HAP-1 (cell line): ENCODE measurements around the gene AGRN.
"Not testable (repeated sequence)": the region's sequence is repeated elsewhere in the genome, so short reads cannot be mapped to it uniquely, and the experiment has no call there.

Source experiments
- DNase-seq, 2 experiments: peaks; one replicate each; pipeline ENCODE4 v3.0.0-alpha.2; 2016 to 2020; ENCODE audit warnings: low spot score in 2 of 2
- H3K27me3 ChIP-seq: fragments of 250-450 bp; sonication (Bioruptor Pico); 2 replicates; pipeline ENCODE4 v1.5.1; 2020; ENCODE audit warnings: low read depth, mild to moderate bottlenecking, moderate library complexity
- H3K36me3 ChIP-seq: fragments of 250-450 bp; sonication (Bioruptor Pico); replicated peaks from 2 replicates; pipeline ENCODE4 v1.5.1; 2020; ENCODE audit warnings: mild to moderate bottlenecking
- H3K4me1 ChIP-seq: fragments of 250-450 bp; sonication (Bioruptor Pico); 2 replicates; pipeline ENCODE4 v1.5.1; 2020; ENCODE audit warnings: mild to moderate bottlenecking
- H3K4me3 ChIP-seq: fragments of 250-450 bp; sonication (Bioruptor Pico); 2 replicates; pipeline ENCODE4 v1.5.1; 2020; ENCODE audit warnings: mild to moderate bottlenecking, moderate library complexity
- H3K9me3 ChIP-seq: fragments of 250-450 bp; sonication (Bioruptor Pico); 2 replicates; pipeline ENCODE4 v1.5.1; 2020; ENCODE audit warnings: mild to moderate bottlenecking, moderate library complexity
- in situ Hi-C: fragments of 300-500 bp; cut with MboI; formaldehyde crosslinking; loops from 3 replicates; pipeline ENCODE4 v1.14.3; 2020; ENCODE audit warnings: low sequenced_read_pairs, inconsistent platforms, mixed read lengths

Gene AGRN

DNA sequence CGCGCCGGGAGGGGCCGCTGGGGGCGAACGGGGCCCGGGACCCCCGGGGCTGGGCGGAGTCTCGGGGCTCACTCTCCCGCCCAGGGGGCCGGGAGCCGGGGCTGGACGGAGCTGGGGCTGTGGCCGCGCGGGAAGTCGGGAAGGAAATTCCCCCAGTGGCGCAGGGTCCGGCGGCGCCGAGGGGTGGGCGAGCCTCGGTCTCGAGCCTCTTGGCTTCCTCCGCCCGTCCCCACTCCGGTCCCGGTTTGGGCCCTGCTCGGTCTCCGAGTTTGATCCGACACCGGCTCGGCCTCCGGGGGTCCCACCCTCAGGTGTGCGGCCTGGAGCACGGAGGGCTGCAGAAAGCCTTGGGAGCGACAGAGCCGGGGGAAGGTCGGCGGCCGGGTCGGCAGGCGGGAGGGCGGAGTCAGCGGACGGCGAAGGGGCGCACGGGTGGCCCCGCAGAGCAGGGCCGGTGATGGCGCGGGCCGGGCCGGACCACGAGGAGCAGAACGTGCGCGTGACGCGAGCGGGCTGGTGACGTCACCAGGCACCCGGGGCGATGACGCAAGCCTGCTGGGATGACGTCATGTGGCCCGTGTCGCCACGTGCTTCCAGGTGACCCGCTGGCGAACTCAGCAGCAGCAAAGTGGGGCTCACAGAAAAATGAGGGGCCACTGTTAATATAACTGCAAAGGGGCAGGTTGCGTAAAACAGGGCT, 19.4 kb upstream of the AGRN start:
- H3K4me1 ChIP-seq, result peaks cover 8% of the 10 kb centered on the region
- peaks cover 17% of the 10 kb centered on the region for H3K36me3 ChIP-seq
- in situ Hi-C loops, result no loop called here
- H3K4me3 ChIP-seq, result peak overlapping the region; percentile 87
- H3K27me3 ChIP-seq, result no peaks in the 10 kb centered on the region
- no peaks in the 10 kb centered on the region for H3K9me3 ChIP-seq
- peak; percentile 73 to 91 for DNase-seq

DNA sequence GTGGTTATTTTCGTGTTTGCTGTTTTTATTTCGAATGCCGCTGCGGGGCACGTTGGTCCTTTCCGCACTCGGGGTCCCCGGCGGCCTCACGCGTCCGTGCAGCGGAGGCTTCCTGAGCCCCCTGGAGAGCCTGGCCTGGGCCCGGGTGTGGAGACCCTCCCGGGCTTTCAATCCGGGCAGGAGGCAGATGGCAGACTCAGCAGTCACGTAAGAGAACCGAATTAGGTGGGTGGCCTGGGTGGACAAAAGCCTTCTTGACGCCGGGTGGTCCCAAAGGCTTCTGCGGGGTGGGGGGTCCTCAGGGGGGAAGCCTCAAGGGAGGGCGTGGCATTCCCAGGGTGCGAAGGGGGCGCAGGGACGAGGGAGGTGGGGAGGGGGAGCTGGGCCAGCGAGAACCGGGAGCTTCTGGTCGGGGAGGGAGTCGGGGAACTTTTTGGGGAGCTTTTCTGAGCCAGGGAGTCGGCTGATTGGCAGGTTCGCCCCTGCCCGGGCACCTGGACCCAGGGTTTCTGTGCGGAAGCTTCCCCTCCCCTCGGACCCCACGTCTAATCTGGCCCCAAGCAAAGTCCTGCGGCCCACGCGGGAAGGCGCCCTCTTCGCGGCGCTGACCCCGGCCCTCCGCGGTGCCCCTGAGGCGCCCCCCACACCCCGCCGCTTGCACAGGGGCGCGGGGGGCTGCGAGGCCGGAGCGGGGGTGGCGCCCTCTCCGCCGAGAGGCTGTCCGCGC, 18.7 kb upstream of the AGRN start:
- H3K4me3 ChIP-seq, result peak overlapping the region; percentile 87

DNA sequence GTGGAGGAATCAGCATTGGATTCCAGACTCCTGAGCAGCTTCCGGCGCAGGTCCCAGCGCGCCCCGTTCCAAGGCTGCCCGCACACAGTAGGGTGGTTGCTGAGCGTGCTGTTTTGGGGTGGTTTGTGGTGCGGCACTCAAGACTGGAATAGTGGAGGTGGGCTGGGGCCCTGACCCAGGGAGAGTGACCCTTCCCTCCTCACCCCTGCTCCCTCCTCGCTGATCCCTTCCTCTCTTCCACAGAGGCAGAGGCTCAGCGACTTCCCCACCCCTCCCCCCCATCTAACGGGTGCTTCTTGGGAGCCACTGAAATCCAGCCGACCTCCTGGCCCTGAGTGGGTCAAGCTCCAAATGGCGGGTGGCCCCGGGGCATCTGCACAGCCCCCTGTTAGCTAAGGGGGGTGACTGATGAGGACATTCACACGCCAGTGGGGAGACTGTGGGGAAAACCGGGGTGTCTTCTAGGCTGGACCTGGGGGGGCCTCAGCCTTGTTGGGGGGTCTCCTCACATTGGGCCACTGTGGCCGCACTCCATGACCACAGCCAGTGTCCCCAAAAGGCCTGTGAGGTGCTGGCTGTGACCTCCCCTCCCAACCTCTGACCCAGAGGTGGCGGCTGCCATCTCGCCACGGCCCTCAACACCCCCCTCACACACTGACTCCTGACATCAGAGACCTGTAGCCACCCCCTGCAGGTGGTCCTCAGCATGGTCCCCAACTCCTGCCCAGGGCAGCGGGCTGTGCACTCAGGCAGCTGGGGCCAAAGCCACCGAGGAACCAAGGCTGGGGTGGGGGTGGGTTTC, 16.1 kb upstream of the AGRN start:
- in situ Hi-C loops, result no loop called here
- no peaks in the 10 kb centered on the region for H3K9me3 ChIP-seq
- H3K27me3 ChIP-seq, result no peaks in the 10 kb centered on the region
- no peak overlapping the region for H3K4me3 ChIP-seq
- peak in 1 of 2 experiments; percentile 25 for DNase-seq
- H3K4me1 ChIP-seq, result peaks cover 3% of the 10 kb centered on the region; the same call in 1 of the 2 replicates
- H3K36me3 ChIP-seq, result peaks cover 10% of the 10 kb centered on the region

More for the DNA sequence above, 18.7 kb upstream of the AGRN start:
- no peaks in the 10 kb centered on the region for H3K9me3 ChIP-seq
- peaks cover 8% of the 10 kb centered on the region for H3K4me1 ChIP-seq
- in situ Hi-C loops, result no loop called here
- DNase-seq, result peak in 1 of 2 experiments; percentile 53
- H3K36me3 ChIP-seq, result peaks cover 17% of the 10 kb centered on the region
- no peaks in the 10 kb centered on the region for H3K27me3 ChIP-seq

DNA sequence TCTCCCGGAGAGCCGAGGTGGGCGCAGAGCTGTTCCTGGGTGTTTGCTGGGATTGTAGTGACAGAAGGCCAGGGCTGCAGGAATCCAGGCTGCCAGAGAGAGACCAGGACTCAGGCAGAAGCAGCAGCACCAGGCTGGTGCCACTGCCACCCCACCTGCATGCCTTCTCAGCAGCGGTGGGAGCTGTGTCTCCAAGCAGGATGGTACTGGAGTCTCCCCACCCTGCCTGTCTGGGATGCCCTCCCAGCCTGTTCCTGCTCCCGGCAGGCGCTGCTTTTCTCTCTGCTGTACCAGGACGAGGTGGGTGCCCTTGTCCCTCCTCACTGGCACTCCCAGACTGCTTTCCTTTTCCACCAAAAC, 15.5 kb upstream of the AGRN start:
- Histone ChIP-seq H3K9me3 (no peaks in the 10 kb centered on the region), H3K36me3 (peaks cover 7% of the 10 kb centered on the region), H3K4me3 (no peak overlapping the region), H3K27me3 (no peaks in the 10 kb centered on the region), H3K4me1 (peaks cover 3% of the 10 kb centered on the region; the same call in 1 of the 2 replicates)
- in situ Hi-C loops, result no loop called here
- DNase-seq, result no peak

DNA sequence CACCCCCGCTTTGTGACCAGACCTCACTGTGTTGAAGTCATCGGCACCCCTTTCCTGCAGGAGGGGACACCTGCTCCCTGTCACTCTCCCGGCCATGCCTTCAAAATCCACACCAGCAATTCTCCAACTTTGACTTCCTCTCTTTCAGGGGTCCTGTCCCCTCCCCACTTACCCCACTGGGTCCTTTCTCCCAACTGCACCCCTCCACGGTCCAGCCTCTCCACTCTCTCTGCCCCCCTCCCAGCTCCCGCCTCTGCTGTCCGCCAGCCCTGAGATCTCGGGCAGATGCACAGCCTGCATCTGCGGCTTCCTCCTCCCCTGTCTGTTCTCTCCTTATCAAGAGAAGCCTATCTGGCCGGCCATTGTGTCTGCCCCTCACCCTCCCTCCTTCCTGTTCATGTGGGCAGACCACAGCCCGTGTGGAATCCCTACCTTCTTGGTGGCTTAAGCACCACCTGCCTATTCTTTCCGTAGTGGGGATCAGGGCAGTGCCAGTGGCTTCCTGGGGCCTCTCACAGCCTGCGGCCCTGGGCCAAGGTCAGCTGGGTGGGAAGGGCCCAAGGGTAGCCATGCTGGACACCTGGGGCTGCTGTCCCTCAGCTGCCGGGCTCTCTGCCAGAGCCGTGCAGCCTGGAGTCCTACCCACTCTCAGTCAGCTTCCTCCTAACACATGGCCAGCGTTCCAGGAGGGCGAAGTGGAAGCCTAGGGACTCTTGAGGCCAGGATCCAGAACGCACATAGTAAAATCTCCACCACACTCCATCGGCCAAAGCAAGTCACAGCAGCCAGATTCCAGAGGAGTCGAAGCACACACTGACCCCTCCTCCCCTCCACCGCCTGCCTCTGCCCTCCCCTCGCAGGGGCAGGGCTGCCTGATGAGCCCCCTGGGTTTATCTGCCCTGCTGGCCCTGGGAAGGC, 14.9 kb upstream of the AGRN start:
- in situ Hi-C loops, result no loop called here
- Histone ChIP-seq H3K9me3 (no peaks in the 10 kb centered on the region), H3K27me3 (no peaks in the 10 kb centered on the region), H3K36me3 (peaks cover 4% of the 10 kb centered on the region), H3K4me1 (peaks cover 3% of the 10 kb centered on the region; the same call in 1 of the 2 replicates), H3K4me3 (no peak overlapping the region)
- no peak for DNase-seq

DNA sequence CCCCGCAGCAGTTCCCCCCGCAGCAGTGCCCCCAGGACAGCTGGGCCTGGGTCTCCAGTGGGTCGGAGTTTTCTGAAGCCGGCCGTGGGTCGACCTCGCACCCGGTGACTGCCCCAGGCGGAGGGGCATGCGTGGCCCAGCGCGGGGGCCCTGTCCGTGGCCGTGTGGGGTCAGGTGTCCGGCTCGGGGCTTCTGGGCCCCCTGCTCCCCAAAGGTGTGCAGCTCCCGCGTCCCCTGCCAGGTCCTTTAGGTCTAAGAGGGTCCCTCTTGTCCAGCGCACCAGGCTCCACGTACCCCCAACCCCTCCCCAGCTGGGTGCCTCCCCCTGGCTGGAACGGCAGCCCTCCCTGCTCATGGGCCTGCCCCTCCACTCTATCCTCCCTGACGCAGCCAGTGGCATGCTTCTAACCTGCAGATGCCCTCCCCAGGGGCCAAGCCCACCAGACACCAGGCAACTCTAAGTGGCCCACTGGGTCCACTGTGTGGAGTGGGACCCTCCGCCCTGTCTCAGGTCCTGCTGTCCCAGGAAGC, 14.1 kb upstream of the AGRN start:
- in situ Hi-C loops, result no loop called here
- H3K36me3 ChIP-seq, result peaks cover 4% of the 10 kb centered on the region
- H3K4me1 ChIP-seq, result peaks cover 3% of the 10 kb centered on the region; the same call in 1 of the 2 replicates
- no peaks in the 10 kb centered on the region for H3K27me3 ChIP-seq
- no peak for DNase-seq
- H3K4me3 ChIP-seq, result no peak overlapping the region
- H3K9me3 ChIP-seq, result no peaks in the 10 kb centered on the region

DNA sequence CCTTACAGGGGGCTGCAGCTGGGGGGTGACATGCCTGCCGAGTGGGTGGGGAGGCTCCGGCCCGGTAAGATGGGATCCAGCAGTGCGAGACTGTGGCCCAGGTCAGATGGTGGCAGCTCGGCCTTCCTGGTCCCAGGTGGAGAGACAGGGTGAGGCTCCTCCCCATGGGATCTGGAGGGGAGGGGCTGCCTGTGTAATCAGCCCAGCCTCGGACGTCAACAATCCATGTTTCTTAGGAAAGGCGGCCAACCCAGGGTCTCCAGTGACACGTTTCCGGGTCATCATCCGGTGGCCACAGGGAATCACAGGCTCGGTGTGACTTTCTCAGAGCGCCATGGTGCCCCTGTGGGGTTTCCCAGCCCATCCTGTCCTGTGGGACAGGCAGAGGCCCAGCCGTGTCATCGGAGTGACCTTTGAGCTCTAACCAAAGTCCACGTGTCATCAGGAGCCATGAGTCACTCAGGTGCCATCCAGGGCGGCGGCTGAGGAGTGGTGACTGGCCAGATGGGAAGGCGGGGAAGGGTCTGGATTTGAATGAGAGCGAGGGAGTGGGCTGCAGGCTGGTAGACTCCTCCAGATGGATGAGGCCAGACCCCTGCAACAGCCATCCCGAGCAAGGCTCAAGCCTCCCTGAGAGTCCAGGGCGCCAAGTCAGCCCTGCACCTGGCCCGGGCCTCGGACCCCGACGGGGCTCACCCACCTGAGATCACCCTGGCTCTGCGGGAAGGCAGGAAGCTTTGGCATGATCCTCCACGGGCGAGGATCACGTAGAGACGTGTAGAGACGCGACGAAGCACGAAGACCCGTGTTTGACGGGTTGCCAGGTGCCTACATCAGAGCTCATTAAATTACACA, 13.4 kb upstream of the AGRN start:
- H3K9me3 ChIP-seq, result no peaks in the 10 kb centered on the region
- H3K4me3 ChIP-seq, result no peak overlapping the region
- H3K4me1 ChIP-seq, result no peaks in the 10 kb centered on the region
- H3K27me3 ChIP-seq, result no peaks in the 10 kb centered on the region
- peaks cover 6% of the 10 kb centered on the region for H3K36me3 ChIP-seq
- in situ Hi-C loops, result no loop called here
- DNase-seq, result no peak

DNA sequence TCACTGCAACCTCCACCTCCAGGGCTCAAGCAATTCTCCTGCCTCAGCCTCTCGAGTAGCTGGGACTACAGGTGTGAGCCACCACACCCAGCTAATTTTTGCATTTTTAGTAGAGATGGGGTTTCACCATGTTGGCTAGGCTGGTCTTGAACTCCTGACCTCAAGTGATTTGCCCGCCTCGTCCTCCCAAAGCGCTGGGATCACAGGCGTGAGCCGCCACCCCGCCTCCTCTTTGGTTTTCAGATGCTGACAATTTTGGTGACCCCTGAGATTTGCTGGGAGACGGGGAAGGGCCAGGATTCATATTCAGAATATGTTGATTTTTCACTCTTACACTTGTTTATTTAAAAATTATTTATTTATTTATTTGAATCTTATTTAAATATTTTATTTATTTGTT, 9.8 kb upstream of the AGRN start:
- DNase-seq, H3K27me3 ChIP-seq, H3K9me3 ChIP-seq, H3K4me3 ChIP-seq, H3K36me3 ChIP-seq, in situ Hi-C loops: not testable (repeated sequence)
- peaks cover 11% of the 10 kb centered on the region for H3K4me1 ChIP-seq

DNA sequence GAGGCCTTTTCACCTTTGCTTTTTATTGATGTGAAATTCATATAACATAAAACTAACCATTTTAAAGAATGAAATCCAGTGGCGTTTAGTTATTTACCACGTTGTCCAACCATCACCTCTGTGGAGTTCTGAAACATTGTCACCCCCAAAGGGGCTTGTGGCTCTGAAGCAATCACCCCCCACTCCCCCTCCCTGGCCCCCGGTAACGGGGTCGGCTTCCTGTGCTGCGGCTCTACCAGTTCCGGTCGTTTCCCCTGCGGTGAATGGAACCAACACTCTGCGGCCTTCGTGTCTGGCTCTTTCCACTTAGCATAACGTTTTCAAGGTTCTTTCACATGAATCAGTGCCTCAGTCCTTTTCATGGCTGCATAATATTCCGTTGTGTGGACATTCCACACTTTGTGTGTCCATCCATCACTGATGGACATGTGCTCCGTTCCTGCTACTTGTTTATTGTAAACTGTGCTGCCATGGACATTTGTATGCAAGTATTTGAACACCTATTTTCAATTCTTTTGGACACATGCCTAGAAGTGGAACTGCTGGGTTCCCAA, 8.4 kb upstream of the AGRN start:
- no peaks in the 10 kb centered on the region for H3K9me3 ChIP-seq
- DNase-seq, result no peak
- peaks cover 11% of the 10 kb centered on the region for H3K4me1 ChIP-seq
- peaks cover 4% of the 10 kb centered on the region; the same call in 1 of the 2 replicates for H3K36me3 ChIP-seq
- in situ Hi-C loops, result no loop called here
- H3K4me3 ChIP-seq, result no peak overlapping the region
- H3K27me3 ChIP-seq, result no peaks in the 10 kb centered on the region

DNA sequence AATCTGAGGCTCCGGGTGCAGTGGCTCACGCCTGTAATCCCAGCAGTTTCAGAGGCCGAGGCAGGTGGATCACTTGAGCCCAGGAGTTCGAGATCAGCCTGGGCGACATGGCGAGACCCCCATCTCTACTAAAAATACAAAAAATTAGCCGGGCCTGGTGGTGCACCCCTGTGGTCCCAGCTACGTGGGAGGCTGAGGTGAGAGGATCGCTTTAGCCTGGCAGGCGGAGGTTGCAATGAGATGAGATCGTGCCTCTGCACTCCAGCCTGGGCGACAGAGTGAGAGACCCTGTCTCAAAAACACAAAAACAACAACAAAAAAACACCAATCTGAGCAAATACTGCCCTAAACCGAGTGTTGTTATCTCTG, 7.2 kb upstream of the AGRN start:
- DNase-seq, H3K36me3 ChIP-seq, H3K27me3 ChIP-seq, in situ Hi-C loops, H3K9me3 ChIP-seq: not testable (repeated sequence)
- H3K4me3 ChIP-seq, result peak overlapping the region; percentile 41
- H3K4me1 ChIP-seq, result peaks cover 11% of the 10 kb centered on the region

DNA sequence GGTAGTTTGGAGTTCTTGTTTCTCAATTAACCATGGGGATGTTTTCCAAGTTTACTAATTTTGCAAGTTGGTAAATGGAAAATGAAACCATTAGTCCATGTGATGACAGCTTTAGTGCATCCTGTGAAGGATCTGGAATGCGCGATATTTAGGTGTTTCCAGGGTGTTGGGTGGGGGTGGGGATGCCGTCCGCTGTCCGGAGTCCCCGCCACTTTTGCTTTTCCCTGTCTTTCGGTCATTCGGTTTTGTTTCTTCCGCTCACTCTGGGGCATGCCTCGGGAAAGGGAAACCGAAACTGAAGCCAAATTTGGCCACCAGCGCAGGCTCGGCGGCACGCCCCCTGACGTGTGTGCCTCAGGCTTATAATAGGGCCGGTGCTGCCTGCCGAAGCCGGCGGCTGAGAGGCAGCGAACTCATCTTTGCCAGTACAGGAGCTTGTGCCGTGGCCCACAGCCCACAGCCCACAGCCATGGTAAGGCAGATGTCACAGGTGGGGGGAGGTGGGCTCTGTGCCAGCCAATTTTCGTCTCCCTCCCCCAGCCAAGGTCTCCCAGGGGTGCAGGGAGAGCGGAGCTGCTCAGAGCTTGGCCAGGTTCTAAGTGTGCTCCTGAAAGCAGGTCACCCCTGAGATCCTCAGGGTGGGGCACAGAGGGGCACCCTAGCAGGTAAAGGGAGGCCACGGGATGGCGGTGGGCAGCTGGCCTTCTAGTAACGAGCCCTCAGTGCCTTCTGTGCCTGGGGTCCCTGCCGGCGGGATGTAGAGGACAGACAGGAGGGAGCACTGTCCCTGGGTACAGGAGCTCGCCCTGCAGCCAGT, 6.6 kb upstream of the AGRN start, which contains the start of gene ISG15:
ISG15 (plus strand) TSS at position 393 of the 817 bp plus-strand sequence; CDS start at position 470, 77 bp downstream.
- no peaks in the 10 kb centered on the region for H3K27me3 ChIP-seq
- peaks cover 11% of the 10 kb centered on the region for H3K4me1 ChIP-seq
- no peaks in the 10 kb centered on the region for H3K9me3 ChIP-seq
- in situ Hi-C loops, result no loop called here
- H3K36me3 ChIP-seq, result peaks cover 4% of the 10 kb centered on the region; the same call in 1 of the 2 replicates
- peak; percentile 74 to 88 for DNase-seq
- peak within 1 kb of the TSS; percentile 41 for H3K4me3 ChIP-seq
